K562 (cell line): Measurements from ENCODE around the gene SYMPK. TPM values are rescaled to one million over a fixed set of nuclear protein-coding genes. Genes with fewer than 3 reads are reported as not detected.

Source experiments
- BHLHE40 ChIP-seq: IDR thresholded peaks from 2 replicates; pipeline ENCODE4 v1.6.1; 2011; ENCODE audit warnings: low read length, improper control_type of control experiment
- BRF2 ChIP-seq: IDR thresholded peaks from 3 replicates; pipeline ENCODE4 v1.6.1; 2011; ENCODE audit warnings: borderline replicate concordance, mild to moderate bottlenecking; ENCODE audit not compliant: insufficient read length, insufficient read depth
- CBX8 ChIP-seq: fragments of 200-600 bp; sonication (generic); IDR thresholded peaks from 2 replicates; pipeline ENCODE4 v1.6.1; 2012; ENCODE audit warnings: borderline replicate concordance, mixed run types, low read depth, mild to moderate bottlenecking, moderate library complexity, mixed read lengths, low read length, control low read depth, inconsistent platforms; ENCODE audit not compliant: poor library complexity, severe bottlenecking; ENCODE audit errors: extremely low read depth
- CSDE1 ChIP-seq, 2 experiments: fragments of 450-650 bp; IDR thresholded peaks; 2 replicates each; pipeline ENCODE4 v1.6.1; 2016; ENCODE audit warnings: mild to moderate bottlenecking in 1 of 2
- LEF1 ChIP-seq: fragments of 450-650 bp; IDR thresholded peaks from 2 replicates; pipeline ENCODE4 v1.6.1; 2016; ENCODE audit warnings: mild to moderate bottlenecking
- MAFF ChIP-seq: IDR thresholded peaks from 2 replicates; pipeline ENCODE4 v1.6.1; 2012; ENCODE audit warnings: low read length, improper control_type of control experiment
- NCOA4 ChIP-seq: fragments of 450-650 bp; IDR thresholded peaks from 2 replicates; pipeline ENCODE4 v1.6.1; 2018; ENCODE audit warnings: mild to moderate bottlenecking; ENCODE audit not compliant: partially characterized antibody
- POU5F1 ChIP-seq: fragments of 150-350 bp; IDR thresholded peaks from 2 replicates; pipeline ENCODE4 v1.6.1; 2014; ENCODE audit warnings: borderline replicate concordance, low read length, low read depth, mild to moderate bottlenecking; ENCODE audit not compliant: partially characterized antibody
- PURB ChIP-seq: sonication (generic); formaldehyde crosslinking; IDR thresholded peaks from 2 replicates; pipeline ENCODE4 v1.9.0; 2021; ENCODE audit warnings: low read depth, mild to moderate bottlenecking, missing genetic modification reagents
- RFX1 ChIP-seq: fragments of 450-650 bp; IDR thresholded peaks from 2 replicates; pipeline ENCODE4 v1.6.1; 2016; ENCODE audit warnings: mild to moderate bottlenecking, moderate library complexity
- TGIF2 ChIP-seq: sonication (generic); formaldehyde crosslinking; IDR thresholded peaks from 2 replicates; pipeline ENCODE4 v1.8.1; 2022; ENCODE audit warnings: mild to moderate bottlenecking, missing genetic modification reagents, moderate library complexity
- USF2 ChIP-seq: sonication (generic); formaldehyde crosslinking; IDR thresholded peaks from 2 replicates; pipeline ENCODE4 v1.5.0; 2020; ENCODE audit warnings: missing genetic modification reagents
- ZBTB9 ChIP-seq: fragments of 450-650 bp; formaldehyde crosslinking; IDR thresholded peaks from 2 replicates; pipeline ENCODE4 v1.4.0; 2020; ENCODE audit warnings: mild to moderate bottlenecking, moderate library complexity
- ZFP30 ChIP-seq: fragments of 250-450 bp; sonication (Bioruptor Pico); IDR thresholded peaks from 2 replicates; pipeline ENCODE4 v1.8.0; 2022; ENCODE audit warnings: moderate library complexity, mild to moderate bottlenecking, inconsistent platforms, borderline replicate concordance
- ZNF124 ChIP-seq: sonication (generic); formaldehyde crosslinking; IDR thresholded peaks from 2 replicates; pipeline ENCODE4 v1.8.1; 2022; ENCODE audit warnings: missing genetic modification reagents
- ZNF3 ChIP-seq: fragments of 250-450 bp; sonication (Bioruptor Pico); IDR thresholded peaks from 2 replicates; pipeline ENCODE4 v1.5.0; 2021; ENCODE audit warnings: mild to moderate bottlenecking, moderate library complexity
- ZNF384 ChIP-seq: IDR thresholded peaks from 2 replicates; pipeline ENCODE4 v1.6.1; 2012; ENCODE audit warnings: low read depth, low read length, improper control_type of control experiment
- ZNF512 ChIP-seq: IDR thresholded peaks from 2 replicates; pipeline ENCODE4 v1.6.1; 2016; ENCODE audit warnings: missing genetic modification characterization, missing compliant biosample characterization
- polyA plus RNA-seq, 8 experiments: library from polyadenylated mRNA; depleted of rRNA in 4 of 8; stranded (reverse) in 5 of 8; unstranded in 3 of 8; fragments of >200 nt; fragmentation: Nextera tagmentation in 2 of 8; fragmentation: Illumina TruSeq in 1 of 8; extraction: Ambion mirVana in 2 of 8; extraction: Trizol in 1 of 8; gene quantifications; 2 replicates each; pipeline versions ENCODE4 v1.2.1 to v1.2.3, GENCODE V29; 2011 to 2014; ENCODE audit warnings: inconsistent platforms in 1 of 8, missing spikeins in 1 of 8
- total RNA-seq, 7 experiments: library from RNA; depleted of rRNA in 6 of 7; stranded (reverse); fragments of >200 nt in 6 of 7; fragmentation: Illumina TruSeq in 2 of 7; extraction: Trizol in 2 of 7; gene quantifications; 2 replicates each; pipeline versions ENCODE4 v1.2.1 to v1.2.3, GENCODE V29; 2011 to 2021; ENCODE audit warnings: low replicate concordance in 1 of 7
- TF ChIP-seq, protein P1 (sequence below): fragments of 450-650 bp; formaldehyde crosslinking; IDR thresholded peaks from 2 replicates; pipeline ENCODE4 v1.4.0; 2020; ENCODE audit warnings: mild to moderate bottlenecking

Gene SYMPK
- total and polyA plus RNA-seq, 9 of the 15 experiments (the other 6 are each of a cell fraction or from before 2014, with no cell fraction given): 0.73 to 95.5 (median 58.4) TPM

DNA sequence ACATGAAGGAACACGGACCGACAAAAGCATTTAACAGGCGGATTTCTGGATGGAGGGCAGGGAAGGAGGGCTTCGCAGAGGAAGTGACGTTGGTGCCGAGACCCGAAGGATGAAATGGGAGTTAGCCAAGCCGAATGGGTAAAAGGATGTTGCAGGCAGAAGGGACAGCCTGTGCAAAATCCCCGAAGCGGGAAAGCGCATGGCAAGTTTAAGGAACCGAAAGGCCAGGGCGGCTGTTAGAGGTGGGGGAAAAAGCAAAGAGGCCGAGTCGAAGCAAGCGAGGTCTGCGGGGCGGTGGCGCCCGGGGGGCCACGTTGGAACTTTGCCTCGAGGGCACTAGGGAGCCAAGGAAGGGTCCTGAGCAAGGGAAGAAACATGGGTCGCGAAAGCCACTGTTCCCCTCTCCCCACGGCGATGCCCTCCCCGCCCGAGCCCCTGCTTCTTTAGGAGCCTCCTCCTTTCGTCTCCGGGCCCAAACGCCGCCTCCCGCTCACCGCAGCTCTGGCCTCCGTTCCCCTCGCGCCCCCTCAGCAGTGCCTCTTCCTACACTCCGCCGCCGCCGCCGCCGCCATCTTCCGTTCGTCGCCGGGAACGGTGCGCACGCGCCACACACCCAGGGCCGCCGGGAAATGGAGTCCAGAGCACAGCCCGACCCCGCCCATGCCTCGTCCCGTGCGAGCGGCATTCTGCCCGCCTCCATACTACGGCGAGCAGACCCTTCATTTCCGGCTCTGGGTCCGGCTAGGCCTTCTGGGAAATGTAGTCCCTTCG is at the start of gene SYMPK (continued):
- no peak for TF ChIP-seq ZNF384
- TF ChIP-seq CBX8: no peak
- no peak for TF ChIP-seq ZNF124
- TF ChIP-seq NCOA4: no peak
- TF ChIP-seq MAFF: no peak
- peak; percentile 86 for TF ChIP-seq POU5F1
- 0 out of 2 replicates have a peak, but pooled peaks have one; percentile 22 for TF ChIP-seq TGIF2 (CRISPR knock-in tag)
- TF ChIP-seq CSDE1 (IDR thresholded peaks at IDR 0.05): no peak
- no peak for TF ChIP-seq ZFP30 (CRISPR knock-in tag)
- TF ChIP-seq USF2: peak; percentile 72
- TF ChIP-seq RFX1: no peak
- TF ChIP-seq LEF1: no peak; the same call in 1 of the 2 replicates
- no peak for TF ChIP-seq ZNF512 (tag)
- no peak for TF ChIP-seq PURB (CRISPR knock-in tag)
- no peak for TF ChIP-seq ZBTB9
- TF ChIP-seq, protein P1, sequence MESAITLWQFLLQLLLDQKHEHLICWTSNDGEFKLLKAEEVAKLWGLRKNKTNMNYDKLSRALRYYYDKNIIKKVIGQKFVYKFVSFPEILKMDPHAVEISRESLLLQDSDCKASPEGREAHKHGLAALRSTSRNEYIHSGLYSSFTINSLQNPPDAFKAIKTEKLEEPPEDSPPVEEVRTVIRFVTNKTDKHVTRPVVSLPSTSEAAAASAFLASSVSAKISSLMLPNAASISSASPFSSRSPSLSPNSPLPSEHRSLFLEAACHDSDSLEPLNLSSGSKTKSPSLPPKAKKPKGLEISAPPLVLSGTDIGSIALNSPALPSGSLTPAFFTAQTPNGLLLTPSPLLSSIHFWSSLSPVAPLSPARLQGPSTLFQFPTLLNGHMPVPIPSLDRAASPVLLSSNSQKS (CRISPR knock-in tag): no peak
- no peak for TF ChIP-seq ZNF3 (CRISPR knock-in tag)
- TF ChIP-seq BHLHE40: peak; percentile 100
- TF ChIP-seq BRF2: no peak
